ENCODE data around the gene NSL1.
"Not testable (repeated sequence)": the region's sequence is repeated elsewhere in the genome, so short reads cannot be mapped to it uniquely, and the experiment has no call there.

NSL1 gene

GRCh38 chr1:212712451-212713303, 78.9 kb downstream of the NSL1 start:
- peak overlapping the region; percentile 70 for H3K27ac Mint-ChIP-seq
- peak overlapping the region; percentile 28 for H3K4me3 Mint-ChIP-seq
- peak; percentile 91 for ATAC-seq

GRCh38 chr1:212711974-212712373, 79.6 kb downstream of the NSL1 start:
- Mint-ChIP-seq H3K27ac (peak overlapping the region; percentile 70), H3K4me3 (peak overlapping the region; percentile 28), H3K4me1 (peaks cover 42% of the 10 kb centered on the region)
- DNase-seq (ENCODE audit: low spot score in 2 of 2) = peak in 1 of 2 donors; percentile 48
- not testable (repeated sequence) for H3K9me3 Mint-ChIP-seq, H3K36me3 Mint-ChIP-seq, ATAC-seq

More at GRCh38 chr1:212712451-212713303, 78.9 kb downstream of the NSL1 start:
- H3K9me3 Mint-ChIP-seq = no peaks in the 10 kb centered on the region
- DNase-seq (ENCODE audit: low spot score in 2 of 2) = peak in 1 of 2 donors; percentile 64
- H3K36me3 Mint-ChIP-seq = no peaks in the 10 kb centered on the region
- H3K4me1 Mint-ChIP-seq = peaks cover 49% of the 10 kb centered on the region

- Mint-ChIP-seq H3K36me3 (no peaks in the 10 kb centered on the region), H3K4me3 (no peak overlapping the region), H3K27ac (peak overlapping the region; percentile 1), H3K4me1 (peaks cover 34% of the 10 kb centered on the region), H3K9me3 (no peaks in the 10 kb centered on the region)
- no peak for ATAC-seq
- DNase-seq (ENCODE audit: low spot score in 2 of 2) = peak in 1 of 2 donors; percentile 44
These were observed 81.0 kb downstream of the NSL1 start for GRCh38 chr1:212710566-212710965.

GRCh38 chr1:212703991-212704564, 87.5 kb downstream of the NSL1 start:
- Mint-ChIP-seq H3K27ac (peak overlapping the region; percentile 77), H3K36me3 (peaks cover under 1% of the 10 kb centered on the region), H3K4me1 (peaks cover 39% of the 10 kb centered on the region), H3K4me3 (peak overlapping the region; percentile 84), H3K9me3 (no peaks in the 10 kb centered on the region)
- DNase-seq (ENCODE audit: low spot score in 2 of 2) (no peak), ATAC-seq (no peak)

GRCh38 chr1:212702672-212703071, 88.9 kb downstream of the NSL1 start:
- Mint-ChIP-seq H3K9me3 (no peaks in the 10 kb centered on the region), H3K36me3 (peaks cover 7% of the 10 kb centered on the region), H3K4me1 (peaks cover 51% of the 10 kb centered on the region), H3K27ac (no peak overlapping the region), H3K4me3 (peak overlapping the region; percentile 84)
- no peak for ATAC-seq
- DNase-seq (ENCODE audit: low spot score in 2 of 2) = no peak

GRCh38 chr1:212701910-212702309, 89.7 kb downstream of the NSL1 start:
- H3K36me3 Mint-ChIP-seq = peaks cover 7% of the 10 kb centered on the region
- DNase-seq (ENCODE audit: low spot score in 2 of 2) = peak in 1 of 2 donors; percentile 50
- H3K9me3 Mint-ChIP-seq = no peaks in the 10 kb centered on the region
- H3K27ac Mint-ChIP-seq = no peak overlapping the region
- peaks cover 58% of the 10 kb centered on the region for H3K4me1 Mint-ChIP-seq
- ATAC-seq = no peak
- peak overlapping the region; percentile 84 for H3K4me3 Mint-ChIP-seq

- no peaks in the 10 kb centered on the region for H3K9me3 Mint-ChIP-seq
- H3K4me1 Mint-ChIP-seq = peaks cover 66% of the 10 kb centered on the region
- DNase-seq (ENCODE audit: low spot score in 2 of 2) (peak; percentile 21 to 81), ATAC-seq (peak; percentile 4)
- peak overlapping the region; percentile 84 for H3K4me3 Mint-ChIP-seq
- H3K36me3 Mint-ChIP-seq = peaks cover 7% of the 10 kb centered on the region
- H3K27ac Mint-ChIP-seq = peak overlapping the region; percentile 89
These were observed 90.4 kb downstream of the NSL1 start for GRCh38 chr1:212700892-212701819.

- no peaks in the 10 kb centered on the region for H3K9me3 Mint-ChIP-seq
- DNase-seq (ENCODE audit: low spot score in 2 of 2) (peak; percentile 67 to 97), ATAC-seq (peak; percentile 66)
- H3K36me3 Mint-ChIP-seq = peaks cover 7% of the 10 kb centered on the region
- peaks cover 74% of the 10 kb centered on the region for H3K4me1 Mint-ChIP-seq
- H3K4me3 Mint-ChIP-seq = peak overlapping the region; percentile 84
- H3K27ac Mint-ChIP-seq = peak overlapping the region; percentile 89
These were observed 91.2 kb downstream of the NSL1 start for GRCh38 chr1:212700223-212700891.

- Mint-ChIP-seq H3K4me3 (peak within 1 kb of the TSS; percentile 84), H3K36me3 (peaks cover 7% of the 10 kb centered on the region), H3K9me3 (no peaks in the 10 kb centered on the region), H3K4me1 (peaks cover 74% of the 10 kb centered on the region), H3K27ac (peak within 1 kb of the TSS; percentile 89)
- ATAC-seq (peak; percentile 56), DNase-seq (ENCODE audit: low spot score in 2 of 2) (no peak)
These were observed 91.9 kb downstream of the NSL1 start, which contains the start of gene BATF3 for GRCh38 chr1:212699625-212700222. TSS of gene BATF3 (minus strand) at chr1:212699840. CDS start at chr1:212699762, 78 bp downstream.

GRCh38 chr1:212699104-212699624, 92.4 kb downstream of the NSL1 start:
- DNase-seq (ENCODE audit: low spot score in 2 of 2) = peak; percentile 67 to 93
- ATAC-seq = peak; percentile 74
- peak overlapping the region; percentile 89 for H3K27ac Mint-ChIP-seq
- H3K4me3 Mint-ChIP-seq = peak overlapping the region; percentile 84
- H3K9me3 Mint-ChIP-seq = no peaks in the 10 kb centered on the region
- H3K4me1 Mint-ChIP-seq = peaks cover 70% of the 10 kb centered on the region
- peaks cover 7% of the 10 kb centered on the region for H3K36me3 Mint-ChIP-seq

- Mint-ChIP-seq H3K4me3 (peak overlapping the region; percentile 84), H3K4me1 (peaks cover 64% of the 10 kb centered on the region), H3K9me3 (no peaks in the 10 kb centered on the region), H3K27ac (peak overlapping the region; percentile 89), H3K36me3 (peaks cover 7% of the 10 kb centered on the region)
- DNase-seq (ENCODE audit: low spot score in 2 of 2) (peak in 1 of 2 donors; percentile 54), ATAC-seq (peak; percentile 0)
These were observed 93.0 kb downstream of the NSL1 start for GRCh38 chr1:212698467-212699103.

- Mint-ChIP-seq H3K9me3 (no peaks in the 10 kb centered on the region), H3K36me3 (peaks cover 7% of the 10 kb centered on the region), H3K4me1 (peaks cover 54% of the 10 kb centered on the region), H3K27ac (peak overlapping the region; percentile 89), H3K4me3 (peak overlapping the region; percentile 84)
- peak; percentile 58 for ATAC-seq
- peak; percentile 21 to 82 for DNase-seq (ENCODE audit: low spot score in 2 of 2)
These were observed 94.8 kb downstream of the NSL1 start for GRCh38 chr1:212696721-212697331.
